Pons (tissue), 1 donor: Measurements from ENCODE around the gene CLSTN1.

ENCODE experiments used
- DNase-seq: peaks from one replicate; pipeline ENCODE4 v3.0.0-alpha.2; 2016; ENCODE audit warnings: low spot score

CLSTN1 gene

DNA sequence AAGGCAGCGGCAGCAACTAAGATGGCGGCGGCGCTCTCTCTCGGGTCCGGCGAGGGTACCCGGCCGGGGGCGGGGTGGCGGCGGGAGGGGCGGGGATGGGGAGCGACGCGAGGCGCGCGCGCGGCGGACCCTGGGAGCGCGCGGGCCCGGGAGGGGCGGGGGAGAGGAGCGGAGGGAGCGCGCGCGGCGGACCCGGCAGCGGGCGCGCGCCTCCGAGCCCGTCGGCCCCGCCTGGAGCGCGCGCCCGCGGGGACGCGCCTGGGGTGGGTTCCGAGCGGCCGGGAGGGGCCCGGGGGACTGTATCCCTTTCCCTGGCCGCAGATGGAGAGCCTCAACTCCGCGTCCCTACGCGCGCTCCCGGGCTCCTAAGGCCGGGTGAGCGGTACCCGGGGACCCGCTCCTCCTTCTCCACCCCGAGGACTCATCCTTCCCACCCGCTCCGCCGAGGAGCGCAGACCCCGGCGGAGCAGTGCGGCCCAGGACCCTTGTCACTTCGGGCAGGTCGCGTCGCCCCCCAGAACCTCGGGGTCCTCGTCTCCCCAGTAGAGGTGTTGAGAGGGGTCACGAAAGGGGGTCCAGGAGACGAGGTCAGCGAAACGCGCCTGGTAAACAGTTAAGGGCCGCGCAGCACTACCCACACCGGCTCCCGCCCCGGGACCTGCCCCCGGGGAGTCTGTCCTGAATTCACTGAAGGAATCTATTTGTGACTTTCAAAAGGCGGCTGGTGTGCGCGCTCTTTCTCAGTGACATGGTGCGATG lies at the start of gene CLSTN1:
Gene CLSTN1, minus strand, starts transcription at position 23 of the 759 bp plus-strand sequence. CDS start 232 bp downstream, outside the sequence.
- peak; percentile 75 for DNase-seq

DNA sequence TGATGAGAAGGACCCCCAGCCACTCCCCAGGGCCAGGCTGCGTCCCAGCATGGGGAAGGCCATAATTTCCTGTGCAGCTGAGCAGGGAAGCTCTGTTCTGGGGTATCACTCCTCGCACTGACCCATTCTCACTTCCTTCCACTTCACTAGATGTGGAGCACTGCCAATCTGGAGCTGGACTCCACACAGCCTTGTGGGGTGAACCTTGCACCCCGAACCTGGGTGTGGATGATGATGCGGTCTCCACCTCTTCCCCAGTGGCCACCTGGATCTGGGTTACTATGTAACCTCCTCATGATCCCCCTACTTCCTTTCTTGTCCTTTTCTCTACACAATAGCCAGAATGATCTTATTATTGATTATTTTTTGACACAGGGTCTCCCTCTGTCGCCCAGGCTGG lies 49.6 kb upstream of the CLSTN1 start:
- DNase-seq = no peak

DNA sequence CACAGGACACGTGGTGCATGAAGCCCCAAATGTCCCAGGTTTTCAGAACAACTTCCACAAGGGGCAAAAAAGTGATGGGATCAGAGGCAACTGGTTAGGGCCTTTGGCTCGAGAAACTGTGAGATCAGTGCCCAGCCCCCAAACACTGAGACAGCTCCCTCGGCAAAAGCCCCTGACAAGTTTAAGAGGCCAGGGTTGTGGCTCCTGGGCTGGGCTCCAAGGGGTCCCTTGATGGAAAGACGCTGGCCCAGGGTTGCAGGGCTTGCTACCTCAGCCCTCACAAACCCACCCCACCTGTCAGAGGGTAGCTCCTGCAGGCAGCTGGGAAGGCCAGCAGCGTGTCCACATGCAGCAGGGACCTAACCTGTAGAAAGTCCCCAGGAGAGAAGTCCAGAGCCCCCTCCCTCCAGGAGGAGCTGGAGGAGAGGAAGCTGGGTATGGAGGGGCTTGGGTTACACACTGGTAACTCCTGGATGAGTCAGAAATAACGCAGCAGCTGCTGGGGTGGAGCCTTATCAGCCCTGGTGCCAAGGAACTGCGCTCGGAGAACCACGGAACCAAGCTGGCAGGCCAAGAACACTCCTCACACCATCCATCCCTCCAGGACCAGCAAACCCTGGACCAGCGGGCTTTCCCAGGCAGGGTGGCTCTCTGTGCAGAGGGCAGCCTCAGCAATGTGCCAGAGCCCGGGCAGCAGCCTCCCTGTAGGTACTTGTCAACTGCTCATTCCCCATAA lies 48.8 kb upstream of the CLSTN1 start:
- DNase-seq = no peak

DNA sequence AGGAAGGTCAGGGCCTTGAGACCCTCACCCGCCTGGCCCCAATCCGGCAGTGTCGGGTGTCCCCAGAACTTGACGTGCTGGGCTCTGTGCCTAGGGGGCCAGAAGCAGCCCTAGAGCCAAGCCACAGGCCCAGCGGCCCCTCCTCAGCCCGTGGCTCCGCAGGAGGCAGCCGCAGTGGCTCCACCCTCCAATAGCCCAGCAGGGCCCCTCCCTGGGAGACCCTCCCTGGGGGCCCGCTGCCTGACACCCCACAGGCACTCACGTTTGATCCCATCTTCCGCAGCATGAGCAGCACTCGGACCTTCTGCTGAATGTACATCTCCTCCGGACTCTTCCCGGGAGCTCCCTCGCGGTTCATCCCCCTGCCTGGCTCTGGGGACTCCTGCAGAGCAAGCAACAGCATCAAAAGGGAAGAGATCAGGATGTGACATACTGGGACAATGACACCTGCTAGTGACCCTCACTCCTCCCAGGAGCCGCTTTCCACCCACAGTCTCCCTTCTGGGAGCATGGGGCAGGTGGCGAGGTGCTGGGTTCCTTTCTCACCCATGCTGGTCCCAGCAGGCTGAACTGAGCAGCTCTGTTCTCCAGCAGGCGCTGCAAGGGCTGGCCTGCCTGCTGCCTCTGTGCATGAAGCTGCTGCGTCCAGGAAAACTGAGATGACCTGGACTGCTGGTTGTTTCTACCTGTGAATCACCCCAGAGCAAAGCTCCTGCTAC lies 48.1 kb upstream of the CLSTN1 start:
- no peak for DNase-seq

DNA sequence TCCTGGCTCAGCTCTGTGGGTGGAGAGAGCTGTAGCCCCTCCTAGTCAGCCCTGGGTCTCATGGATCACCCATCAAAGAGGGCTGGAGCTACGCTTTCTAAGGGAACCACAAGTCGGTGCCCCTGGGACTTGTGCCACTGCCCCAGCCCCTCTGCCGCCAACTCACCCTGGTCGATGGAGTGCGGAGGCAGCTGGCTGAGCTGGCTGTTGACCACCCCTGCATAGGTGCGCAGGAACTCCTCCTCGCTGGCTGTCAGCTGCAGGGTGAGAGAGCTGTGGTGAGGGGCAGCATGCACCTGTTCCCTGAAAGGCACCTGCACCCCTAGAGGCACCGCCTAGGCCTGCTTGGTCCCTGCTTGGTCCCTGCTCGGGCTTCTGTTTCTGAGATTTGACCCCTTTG lies 47.3 kb upstream of the CLSTN1 start:
- DNase-seq = no peak

DNA sequence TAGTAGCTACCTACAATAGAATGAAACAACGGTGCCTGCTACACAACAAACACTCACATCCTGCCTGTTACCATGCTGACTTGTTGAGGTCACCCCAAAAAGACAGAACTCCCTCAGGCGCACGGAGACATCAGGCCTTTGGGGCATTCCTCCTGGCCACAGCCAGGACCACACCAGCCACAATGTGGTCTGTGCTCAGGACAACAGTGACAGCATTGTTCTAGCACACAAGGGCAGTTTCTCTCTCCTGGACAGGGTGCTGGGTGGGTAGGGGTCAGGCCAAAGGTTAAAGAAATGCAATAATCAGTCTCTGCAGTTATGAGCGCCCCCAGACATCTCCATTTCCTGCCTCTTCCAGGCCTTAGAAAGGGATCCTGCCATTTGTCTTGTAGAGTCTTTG lies 46.8 kb upstream of the CLSTN1 start:
- no peak for DNase-seq

DNA sequence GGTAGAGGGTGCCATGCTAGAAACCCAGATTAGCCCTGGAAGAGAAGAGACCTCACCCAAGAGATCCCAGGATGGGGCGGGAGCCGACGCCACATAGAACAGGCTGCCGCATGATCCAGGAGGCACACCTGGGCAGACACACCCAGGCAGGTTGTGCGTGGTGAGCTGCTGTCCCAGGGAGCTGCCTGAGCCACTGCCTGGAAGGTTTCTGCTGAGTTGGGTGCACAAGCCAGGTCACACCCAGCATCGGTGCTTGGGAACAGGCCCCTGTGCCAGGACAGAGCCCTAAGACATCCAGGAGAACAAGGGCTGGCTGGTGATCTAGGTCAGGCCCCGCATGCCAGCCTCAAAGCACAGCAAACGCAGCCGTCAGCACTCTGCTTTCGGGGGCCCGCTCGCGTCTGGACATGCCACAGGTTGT lies 46.1 kb upstream of the CLSTN1 start:
- no peak for DNase-seq

DNA sequence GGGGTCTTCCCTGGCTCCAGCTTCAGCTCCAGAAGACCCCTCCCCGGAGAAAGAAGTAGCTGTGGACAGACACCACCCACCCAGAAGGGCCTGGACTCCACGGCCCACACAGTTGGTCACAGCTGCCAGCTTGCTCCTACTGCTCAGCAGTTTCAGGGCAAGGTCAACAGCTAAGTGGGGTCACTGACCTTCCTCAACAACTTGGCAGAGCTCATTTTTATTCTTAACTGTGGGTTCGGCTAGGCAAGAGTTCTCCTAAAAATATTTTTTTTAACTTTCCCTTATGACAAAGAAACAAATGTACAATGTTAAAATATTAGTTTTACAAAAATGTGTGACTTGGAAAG lies 44.5 kb upstream of the CLSTN1 start:
- DNase-seq = no peak

DNA sequence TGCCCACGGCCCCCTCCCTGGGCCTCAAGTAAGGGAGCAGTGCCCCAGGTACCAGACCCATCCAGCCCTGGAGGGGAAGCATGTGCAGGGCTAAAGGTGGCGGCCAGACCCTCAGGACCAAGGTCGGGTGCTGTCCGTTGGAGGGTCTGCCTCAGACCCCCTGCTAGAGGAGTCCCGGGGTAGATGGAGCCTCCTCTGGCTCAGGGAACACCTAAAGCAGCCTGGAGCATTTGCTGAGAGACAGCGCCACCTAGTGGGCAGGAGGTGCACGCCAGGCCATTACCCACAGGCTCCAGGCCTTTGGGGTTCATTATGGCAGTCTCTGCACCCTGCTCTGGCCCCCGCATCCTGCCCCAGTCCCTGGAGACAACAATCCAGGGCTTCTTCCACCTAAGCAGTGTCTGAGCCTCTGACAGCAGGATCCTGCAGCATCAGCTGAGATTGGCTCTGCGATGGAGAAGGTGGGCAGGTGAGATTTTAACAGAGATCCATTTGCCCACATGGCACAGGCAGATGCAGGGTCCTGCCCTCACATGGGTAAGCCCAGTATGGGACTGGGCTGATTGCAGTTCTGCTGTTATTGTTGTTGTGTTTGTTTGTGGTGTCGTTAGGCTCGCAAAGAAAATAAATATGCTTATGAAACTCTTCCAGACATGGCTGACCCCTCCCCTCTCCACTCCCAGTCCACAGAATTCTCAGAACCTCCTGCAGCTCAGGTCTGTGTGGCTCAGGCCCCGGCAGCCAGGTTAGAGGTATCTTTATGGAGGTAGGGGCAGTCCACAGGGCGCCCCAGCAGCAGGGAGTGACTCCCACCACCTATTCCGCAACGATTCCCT lies 43.9 kb upstream of the CLSTN1 start:
- DNase-seq = peak; percentile 55

DNA sequence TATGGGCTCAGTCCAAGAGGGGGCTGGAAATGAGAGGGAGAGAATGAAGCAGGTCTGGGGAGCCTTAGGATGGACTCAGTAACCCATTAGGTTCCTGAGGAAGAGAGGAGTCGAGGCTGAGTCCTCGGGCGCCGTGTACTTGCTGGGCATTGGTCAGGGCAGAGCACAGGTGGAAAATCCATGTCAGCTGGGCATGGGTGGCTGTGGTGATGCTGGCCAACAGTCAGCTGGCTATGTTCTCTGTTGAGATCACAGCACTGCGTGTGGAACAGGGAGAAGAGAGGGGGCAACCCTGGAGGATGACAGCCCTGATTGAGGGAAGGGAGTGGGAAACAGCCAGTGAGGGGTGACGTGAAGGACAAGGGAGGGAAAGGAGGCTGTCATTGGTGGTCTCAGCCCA lies 43.1 kb upstream of the CLSTN1 start:
- DNase-seq = no peak

DNA sequence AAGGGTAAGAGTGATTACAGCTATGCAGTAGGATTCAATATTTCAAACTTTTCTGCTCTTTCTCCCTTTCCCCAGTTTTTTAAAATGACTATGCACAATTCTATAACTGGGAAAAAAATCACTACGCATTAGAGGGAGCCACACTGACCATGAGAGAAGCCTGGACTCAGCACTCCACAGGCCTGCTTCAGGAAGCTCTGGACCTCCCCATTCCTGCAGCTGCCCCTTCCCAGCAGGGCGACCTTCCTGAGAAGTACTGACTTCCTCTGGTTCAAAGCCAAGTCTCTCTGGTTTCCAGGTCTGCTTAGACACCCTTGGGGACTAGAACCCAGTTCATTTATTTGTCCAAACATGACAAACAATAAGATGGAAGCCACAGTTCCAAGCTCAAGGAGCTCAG lies 42.0 kb upstream of the CLSTN1 start:
- DNase-seq = no peak

DNA sequence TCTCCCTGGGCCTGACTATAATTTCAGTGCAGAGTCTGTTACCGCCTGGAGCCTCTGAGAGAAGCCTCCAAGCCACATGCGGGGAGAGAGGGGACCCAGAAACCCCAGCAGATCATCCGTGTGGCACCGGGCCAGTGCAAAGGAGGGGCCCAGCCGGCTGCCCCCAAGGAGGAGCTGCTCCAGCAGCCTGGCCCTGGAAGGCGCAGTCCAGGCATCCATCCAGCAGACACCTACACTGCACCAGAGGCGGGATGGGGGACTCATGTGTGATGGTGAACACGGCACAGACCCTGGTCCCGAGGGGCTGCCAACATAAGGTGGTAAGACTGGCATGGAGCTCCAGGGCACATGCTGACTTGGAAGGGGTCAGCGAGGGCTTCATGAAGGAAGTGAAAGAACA lies 39.6 kb upstream of the CLSTN1 start:
- DNase-seq = no peak

DNA sequence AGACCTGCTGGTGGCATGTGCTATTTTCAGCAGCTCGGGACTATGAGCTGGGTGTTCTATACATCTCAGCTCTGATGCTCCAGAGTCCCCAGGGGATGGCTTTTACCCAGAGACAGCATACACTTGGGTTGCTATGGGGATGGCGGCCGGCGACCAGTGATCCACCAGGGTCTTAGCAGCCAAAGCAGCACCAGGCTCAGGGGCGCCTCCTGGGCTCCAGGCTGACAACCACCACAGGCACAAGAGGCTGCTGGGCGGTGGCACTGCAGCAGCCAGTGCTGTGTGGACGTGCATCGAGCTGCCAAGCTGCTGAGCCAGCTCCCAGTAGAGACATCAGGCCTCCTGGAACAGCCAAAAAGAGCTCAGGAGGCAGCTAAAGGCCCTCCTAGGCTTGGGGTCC lies 37.6 kb upstream of the CLSTN1 start:
- DNase-seq = no peak

DNA sequence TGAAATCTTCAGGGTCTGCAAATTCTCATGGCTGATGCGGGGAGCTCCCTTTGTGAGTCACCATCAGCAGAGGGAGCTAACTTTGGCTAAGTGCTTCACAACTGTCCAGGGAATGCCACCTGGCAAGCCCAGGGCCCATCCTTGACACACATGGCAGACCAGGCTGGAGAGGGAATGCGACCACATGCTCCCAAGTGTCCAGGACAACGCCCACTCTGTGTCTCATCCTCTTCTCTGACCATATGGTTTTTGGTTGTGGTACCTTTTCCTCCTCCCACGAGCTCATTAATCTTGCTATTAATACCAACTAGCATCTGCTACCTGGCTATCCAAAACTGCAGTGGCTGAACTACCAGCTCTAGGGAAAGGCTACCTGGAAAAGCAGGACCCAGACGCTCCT lies 37.1 kb upstream of the CLSTN1 start:
- DNase-seq = no peak

DNA sequence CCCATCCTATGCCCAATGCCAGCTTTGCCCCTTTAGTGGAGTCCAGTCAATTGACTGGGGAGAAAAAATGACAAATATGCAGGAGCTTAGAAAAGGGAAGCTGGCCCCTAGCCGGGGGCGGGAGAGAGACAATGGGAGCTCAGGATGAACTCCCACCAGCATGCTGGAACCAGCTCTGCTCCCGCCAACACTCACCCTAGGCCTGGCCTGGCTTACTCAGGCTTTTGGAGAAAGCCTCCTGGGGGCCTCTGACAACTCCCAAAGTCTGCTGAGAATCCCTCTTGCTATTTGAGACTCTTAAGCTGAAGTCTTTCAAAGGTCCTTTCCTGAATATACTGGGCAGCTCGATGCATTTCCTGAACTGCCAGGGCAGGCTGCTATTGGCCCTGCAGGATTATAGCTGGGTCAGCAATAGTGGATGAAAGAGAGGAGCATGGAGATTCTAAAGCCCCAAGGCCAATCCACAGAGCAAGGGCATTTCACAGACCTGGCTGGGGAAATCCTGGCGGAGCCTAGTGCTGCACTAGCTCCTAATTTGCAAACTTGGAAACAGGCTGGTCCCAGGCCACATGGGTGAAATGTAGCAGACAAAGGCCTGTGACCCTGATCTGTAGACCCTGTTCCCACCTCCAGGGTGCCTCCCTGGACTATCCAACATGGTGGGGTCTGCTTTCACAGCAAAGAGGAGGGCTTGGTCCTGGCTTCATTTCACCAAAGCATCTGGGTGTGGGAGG lies 35.7 kb upstream of the CLSTN1 start:
- no peak for DNase-seq

DNA sequence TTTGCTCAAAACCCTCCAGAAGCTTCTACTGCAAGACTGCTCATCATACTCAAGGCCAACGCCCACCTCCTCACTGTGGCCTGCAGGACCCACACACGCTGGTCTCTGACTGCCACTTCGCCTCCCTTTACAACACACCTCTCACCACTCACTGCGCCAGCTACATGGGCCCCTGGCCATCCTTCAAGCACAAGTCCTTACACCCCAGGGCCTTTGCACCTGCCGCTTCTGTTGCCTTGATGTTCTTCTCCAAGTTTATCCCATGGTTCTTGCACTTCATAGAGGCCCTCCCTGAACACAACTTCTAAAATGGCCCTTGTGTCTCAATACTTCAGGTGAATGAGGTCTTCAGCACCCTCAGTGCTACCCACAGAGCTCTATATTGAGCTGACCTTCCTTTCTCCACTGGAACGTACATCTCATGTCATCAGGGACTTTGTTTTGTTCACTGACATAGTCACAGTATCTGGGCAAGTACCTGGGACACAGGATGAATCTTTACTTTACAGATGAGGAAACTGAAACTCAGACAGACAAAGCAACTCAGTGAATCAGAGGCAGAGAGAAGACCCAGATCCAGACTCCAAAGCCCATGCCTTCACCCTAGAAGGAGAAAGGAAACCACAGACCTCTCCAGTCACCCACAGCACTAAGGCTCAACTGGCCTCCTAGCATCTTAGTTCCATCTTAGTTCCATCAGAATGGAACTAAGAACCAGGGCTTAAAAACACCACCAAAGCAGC lies 34.7 kb upstream of the CLSTN1 start:
- DNase-seq = no peak

DNA sequence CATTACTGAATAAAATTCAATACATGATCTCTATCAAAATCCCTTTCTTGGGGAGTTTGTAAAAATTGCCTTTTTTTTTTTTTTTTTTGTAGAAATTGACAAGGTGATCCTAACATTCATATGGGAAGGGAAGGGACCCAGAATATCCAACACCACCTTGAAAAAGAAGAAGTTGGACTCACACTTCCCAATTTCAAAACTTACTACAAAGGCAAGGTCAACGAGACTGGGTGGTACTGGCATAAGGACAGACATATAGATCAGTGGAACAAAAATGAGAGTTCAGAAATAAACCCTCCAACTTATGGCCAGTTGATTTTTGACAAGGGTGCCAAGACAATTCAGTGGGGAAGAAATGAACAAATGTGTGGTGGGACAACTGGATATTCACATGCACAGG lies 31.4 kb upstream of the CLSTN1 start:
- no peak for DNase-seq

DNA sequence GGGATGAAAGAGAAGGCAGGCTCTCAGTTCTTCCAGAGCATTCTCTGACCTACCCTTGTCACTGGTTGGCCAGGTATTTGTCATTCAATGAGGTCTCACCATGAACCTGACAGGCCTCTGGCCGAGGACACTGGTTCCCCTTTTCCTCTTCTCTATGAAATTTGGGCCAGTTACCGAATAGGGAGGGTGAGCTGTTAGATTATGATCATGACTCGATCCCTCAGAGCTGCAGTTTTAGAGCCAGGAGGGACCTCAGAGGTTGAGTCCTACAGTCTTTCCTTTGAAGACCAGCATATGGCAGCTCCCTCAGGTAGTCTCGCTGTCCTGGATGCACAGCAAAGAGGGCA lies 29.5 kb upstream of the CLSTN1 start:
- DNase-seq = no peak

DNA sequence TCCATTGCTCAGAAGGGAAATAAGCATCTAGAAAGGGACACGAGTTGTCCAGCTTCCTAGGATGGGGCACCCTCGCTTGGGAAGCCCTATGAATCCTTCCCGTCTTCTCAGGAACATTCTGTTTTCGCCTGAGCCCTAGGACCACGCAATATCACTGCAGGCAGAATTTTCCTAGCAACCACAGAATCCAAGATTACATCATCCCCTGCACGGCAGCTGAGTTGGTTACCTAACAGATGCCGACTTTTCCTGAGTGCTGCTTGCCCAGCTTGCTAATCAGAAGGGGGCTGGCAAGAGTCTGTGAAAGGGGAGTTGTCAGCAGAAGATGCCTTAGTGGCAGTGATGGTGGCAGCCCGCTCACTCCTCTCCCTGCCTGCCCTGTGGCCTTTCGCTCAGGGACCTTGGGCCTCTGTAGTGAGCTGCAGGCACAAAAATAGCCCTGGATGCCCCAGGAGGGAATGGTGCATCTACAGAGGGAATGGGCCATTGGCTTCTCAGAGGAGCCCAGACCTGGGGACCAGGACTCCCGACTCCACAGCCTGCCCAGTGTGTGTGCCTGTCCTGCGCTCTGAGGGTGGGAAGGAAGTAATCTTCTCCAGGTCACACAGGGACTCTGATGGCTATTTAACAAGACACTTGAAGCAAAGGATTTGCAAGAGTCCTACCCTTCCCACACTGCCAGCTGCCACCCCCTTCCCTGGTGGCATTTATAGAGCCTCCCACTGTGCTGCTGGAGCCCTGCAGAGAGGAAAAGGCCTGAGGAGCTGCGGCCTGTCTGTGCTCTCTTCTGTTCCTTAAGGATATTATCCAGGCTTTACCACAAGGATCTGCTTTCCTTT lies 28.9 kb upstream of the CLSTN1 start:
- DNase-seq = peak; percentile 58

DNA sequence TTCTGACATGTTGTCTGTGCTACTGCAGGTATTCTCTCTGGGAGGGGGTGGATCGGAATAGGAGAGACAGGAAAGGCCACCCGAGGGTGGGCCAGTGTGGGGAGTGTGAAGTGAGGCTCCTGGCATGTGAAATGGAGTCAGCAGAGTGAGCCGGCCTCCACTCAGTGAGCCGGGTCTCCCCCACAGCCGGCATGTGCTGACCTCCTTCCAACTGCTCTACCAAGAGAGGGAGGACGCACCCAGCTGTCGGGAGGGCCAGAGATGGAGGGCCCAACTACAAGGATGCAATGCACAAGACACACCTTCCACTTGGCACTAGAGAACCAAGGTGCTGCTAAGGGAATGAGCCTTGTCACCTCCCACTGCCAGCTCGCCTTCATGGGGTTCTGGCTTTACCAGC lies 28.2 kb upstream of the CLSTN1 start:
- DNase-seq = no peak
